ENCODE results near the gene GCGR. TPM values are rescaled to one million over a fixed set of nuclear protein-coding genes. Genes with fewer than 3 reads are reported as not detected.

Gene GCGR
- total RNA-seq, 1 donor from 2014 or later, result not detected

- no peak for DNase-seq (ENCODE audit: extremely low spot score in 2 of 2)
- Histone ChIP-seq H3K27me3 (no peaks in the 10 kb centered on the region), H3K9me3 (no peaks in the 10 kb centered on the region), H3K27ac (peak within 1 kb of the TSS; percentile 83), H3K4me1 (peaks cover 50% of the 10 kb centered on the region), H3K4me3 (peak within 1 kb of the TSS; percentile 61 to 90), H3K36me3 (no peaks in the 10 kb centered on the region)
- TF ChIP-seq CTCF (IDR thresholded peaks at IDR 0.05) (no peak), POLR2AphosphoS5 (IDR thresholded peaks at IDR 0.05; ENCODE audit: insufficient read depth in 1 of 2, low read depth in 1 of 2) (peak in 1 of 2 donors; percentile 90), POLR2A (IDR thresholded peaks at IDR 0.05) (peak; percentile 50 to 94)
- intact Hi-C loops (cut with DNase I), result no loop called here
Observed at GRCh38 chr17:81833160-81833920, 29.4 kb downstream of the GCGR start, which contains the start of gene MCRIP1. Gene MCRIP1, minus strand, starts transcription at chr17:81833291. Its CDS starts 8,785 bp downstream, at chr17:81824506.

GRCh38 chr17:81833921-81834830 lies 30.2 kb downstream of the GCGR start:
- no peak for TF ChIP-seq POLR2AphosphoS5 (IDR thresholded peaks at IDR 0.05; ENCODE audit: insufficient read depth in 1 of 2, low read depth in 1 of 2)
- no peak for TF ChIP-seq CTCF (IDR thresholded peaks at IDR 0.05)
- no peak for TF ChIP-seq POLR2A (IDR thresholded peaks at IDR 0.05)
- peak overlapping the region; percentile 83 for H3K27ac ChIP-seq
- no peak for DNase-seq (ENCODE audit: extremely low spot score in 2 of 2)
- peaks cover 42% of the 10 kb centered on the region for H3K4me1 ChIP-seq
- no peaks in the 10 kb centered on the region for H3K9me3 ChIP-seq
- no peaks in the 10 kb centered on the region for H3K27me3 ChIP-seq
- intact Hi-C loops (cut with DNase I), result no loop called here
- peak overlapping the region; percentile 61 to 90 for H3K4me3 ChIP-seq
- no peaks in the 10 kb centered on the region for H3K36me3 ChIP-seq

GRCh38 chr17:81834831-81835267 lies 30.9 kb downstream of the GCGR start, which contains the start of gene PPP1R27:
Gene PPP1R27, minus strand, starts transcription at chr17:81835050. Its CDS starts 97 bp downstream, at chr17:81834953.
- intact Hi-C loops (cut with DNase I), result no loop called here
- peaks cover 41% of the 10 kb centered on the region for H3K4me1 ChIP-seq

GRCh38 chr17:81837641-81838040 lies 33.7 kb downstream of the GCGR start:
- Histone ChIP-seq H3K9me3 (no peaks in the 10 kb centered on the region), H3K4me1 (peaks cover 35% of the 10 kb centered on the region), H3K27me3 (no peaks in the 10 kb centered on the region), H3K27ac (no peak overlapping the region), H3K36me3 (no peaks in the 10 kb centered on the region), H3K4me3 (no peak overlapping the region)
- intact Hi-C loops (cut with DNase I), result no loop called here
- TF ChIP-seq POLR2AphosphoS5 (IDR thresholded peaks at IDR 0.05; ENCODE audit: insufficient read depth in 1 of 2, low read depth in 1 of 2) (no peak), CTCF (IDR thresholded peaks at IDR 0.05) (no peak)
- DNase-seq (ENCODE audit: extremely low spot score in 2 of 2), result no peak

More at GRCh38 chr17:81834831-81835267, 30.9 kb downstream of the GCGR start, which contains the start of gene PPP1R27:
- H3K27ac ChIP-seq, result peak within 1 kb of the TSS; percentile 83
- DNase-seq (ENCODE audit: extremely low spot score in 2 of 2), result no peak
- no peaks in the 10 kb centered on the region for H3K27me3 ChIP-seq
- TF ChIP-seq POLR2AphosphoS5 (IDR thresholded peaks at IDR 0.05; ENCODE audit: insufficient read depth in 1 of 2, low read depth in 1 of 2) (no peak), CTCF (IDR thresholded peaks at IDR 0.05) (no peak), POLR2A (IDR thresholded peaks at IDR 0.05) (no peak)
- no peaks in the 10 kb centered on the region for H3K36me3 ChIP-seq
- no peaks in the 10 kb centered on the region for H3K9me3 ChIP-seq
- H3K4me3 ChIP-seq, result peak within 1 kb of the TSS; percentile 61 to 90

Measured in vagina (tissue), 2 donors.